Trophoblast cell (in vitro differentiated cells and primary cell): ENCODE measurements around the gene OARD1.
A peak's percentile ranks its signal among the peaks of the same experiment; 100 is the strongest.

Experiments used
- DNase-seq, 2 donors: peaks; one replicate each; pipeline ENCODE4 v3.0.0-alpha.2; 2016
- H2AFZ ChIP-seq: 2 replicates; pipeline ENCODE4 v1.6.1; 2013; ENCODE audit warnings: low read length, moderate library complexity, mild to moderate bottlenecking; ENCODE audit not compliant: insufficient read depth, poor library complexity
- H2AK5ac ChIP-seq: 2 replicates; pipeline ENCODE4 v1.6.1; 2013; ENCODE audit warnings: mild to moderate bottlenecking, low read length
- H2BK120ac ChIP-seq: 2 replicates; pipeline ENCODE4 v1.6.1; 2013; ENCODE audit warnings: low read length, mild to moderate bottlenecking, moderate library complexity; ENCODE audit not compliant: insufficient read depth, poor library complexity
- H2BK12ac ChIP-seq: 2 replicates; pipeline ENCODE4 v1.6.1; 2013; ENCODE audit warnings: mild to moderate bottlenecking, low read length, moderate library complexity
- H2BK5ac ChIP-seq: 2 replicates; pipeline ENCODE4 v1.6.1; 2013; ENCODE audit warnings: low read length, low read depth, moderate library complexity, mild to moderate bottlenecking; ENCODE audit not compliant: poor library complexity
- H3K14ac ChIP-seq: 2 replicates; pipeline ENCODE4 v1.6.1; 2013; ENCODE audit warnings: mild to moderate bottlenecking, low read length
- H3K18ac ChIP-seq: 2 replicates; pipeline ENCODE4 v1.6.1; 2013; ENCODE audit warnings: mild to moderate bottlenecking, low read length
- H3K23ac ChIP-seq: 2 replicates; pipeline ENCODE4 v1.6.1; 2013; ENCODE audit warnings: low read length
- H3K27ac ChIP-seq: 2 replicates; pipeline ENCODE4 v1.5.1; 2013; ENCODE audit warnings: low read depth, mild to moderate bottlenecking, inconsistent platforms, low read length, moderate library complexity
- H3K27me3 ChIP-seq: 2 replicates; pipeline ENCODE4 v1.6.1; 2013; ENCODE audit warnings: inconsistent platforms, mild to moderate bottlenecking, low read length, moderate library complexity; ENCODE audit not compliant: insufficient read depth
- H3K36me3 ChIP-seq, 2 experiments: 1 replicate in 1 of 2; 2 replicates in 1 of 2; pipeline ENCODE4 v1.6.1; 2013; ENCODE audit warnings: low read length in 2 of 2, mild to moderate bottlenecking in 2 of 2, moderate library complexity in 1 of 2; ENCODE audit not compliant: insufficient read depth in 2 of 2, control insufficient read depth in 1 of 2
- H3K4ac ChIP-seq: 2 replicates; pipeline ENCODE4 v1.6.1; 2013; ENCODE audit warnings: low read depth, mild to moderate bottlenecking, low read length, moderate library complexity
- H3K4me1 ChIP-seq, 2 experiments: 1 replicate in 1 of 2; 2 replicates in 1 of 2; pipeline ENCODE4 v1.6.1; 2013; ENCODE audit warnings: low read length in 2 of 2, mild to moderate bottlenecking in 2 of 2, moderate library complexity in 1 of 2; ENCODE audit not compliant: insufficient read depth in 2 of 2, control insufficient read depth in 1 of 2
- H3K4me2 ChIP-seq: 2 replicates; pipeline ENCODE4 v1.6.1; 2013; ENCODE audit warnings: inconsistent platforms, mild to moderate bottlenecking, low read length, moderate library complexity
- H3K4me3 ChIP-seq: 2 replicates; pipeline ENCODE4 v1.5.1; 2013; ENCODE audit warnings: mild to moderate bottlenecking, low read depth, low read length, inconsistent platforms
- H3K79me1 ChIP-seq: one replicate; pipeline ENCODE4 v1.6.1; 2013; ENCODE audit warnings: low read length
- H3K79me2 ChIP-seq: 2 replicates; pipeline ENCODE4 v1.6.1; 2013; ENCODE audit warnings: low read length, mild to moderate bottlenecking; ENCODE audit not compliant: control insufficient read depth, insufficient read depth, poor library complexity
- H3K9ac ChIP-seq: 2 replicates; pipeline ENCODE4 v1.6.1; 2013; ENCODE audit warnings: mild to moderate bottlenecking, low read length
- H3K9me3 ChIP-seq: 2 replicates; pipeline ENCODE4 v1.6.1; 2013; ENCODE audit warnings: low read depth, mild to moderate bottlenecking, control low read depth, inconsistent platforms, low read length; ENCODE audit not compliant: insufficient read depth
- H4K12ac ChIP-seq: 2 replicates; pipeline ENCODE4 v1.6.1; 2013; ENCODE audit warnings: low read depth, mild to moderate bottlenecking, low read length, moderate library complexity
- H4K8ac ChIP-seq: 2 replicates; pipeline ENCODE4 v1.6.1; 2013; ENCODE audit warnings: low read depth, mild to moderate bottlenecking, low read length, moderate library complexity
- H4K91ac ChIP-seq: one replicate; pipeline ENCODE4 v1.6.1; 2013; ENCODE audit warnings: low read depth, mild to moderate bottlenecking, low read length, moderate library complexity
- WGBS: extraction: QIAGEN DNeasy Blood & Tissue Kit; methylation state at CpG from one replicate; pipeline ENCODE4 v1.1.7; 2013; ENCODE audit warnings: missing lambda C conversion rate; ENCODE audit not compliant: insufficient read length, insufficient coverage; ENCODE audit errors: extremely low coverage; 5-methylcytosine and 5-hydroxymethylcytosine counted together

OARD1 gene

GRCh38 chr6:41071501-41071922 lies 644 bp downstream of the OARD1 start:
- H3K4me2 ChIP-seq, result peak overlapping the region; percentile 60

DNA sequence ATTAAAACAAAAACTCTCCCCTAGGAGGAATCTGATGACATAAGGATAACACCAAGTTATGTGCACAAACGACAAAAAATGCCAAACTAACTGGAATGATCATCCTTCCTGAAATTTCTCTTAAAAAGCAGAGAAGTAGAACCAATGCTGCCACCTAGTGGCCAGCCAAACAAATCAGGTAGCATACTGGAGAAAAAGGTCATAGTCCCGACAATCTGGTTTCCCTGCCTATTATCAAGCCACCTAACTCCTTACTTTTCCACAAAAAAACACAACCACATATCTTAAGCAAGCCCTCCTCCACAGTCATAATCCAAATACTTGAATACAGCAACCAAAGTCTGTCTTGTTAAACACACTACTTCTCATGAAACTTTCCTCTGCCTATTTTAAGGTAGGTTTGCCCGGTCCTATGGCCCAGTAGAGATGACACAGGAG lies 5.3 kb downstream of the OARD1 start:
- Histone ChIP-seq H3K79me1 (peaks cover 8% of the 10 kb centered on the region), H3K27ac (no peak overlapping the region), H3K9ac (no peak overlapping the region), H2AFZ (no peak overlapping the region), H3K36me3 (peaks cover 2 to 3% of the 10 kb centered on the region in 2 experiments), H3K79me2 (peaks cover under 1% of the 10 kb centered on the region), H2BK120ac (no peak overlapping the region), H3K4me2 (no peak overlapping the region), H4K8ac (no peak overlapping the region), H3K27me3 (no peaks in the 10 kb centered on the region), H2AK5ac (no peak overlapping the region), H3K18ac (no peak overlapping the region), H3K14ac (no peak overlapping the region), H2BK12ac (no peak overlapping the region), H4K12ac (no peak overlapping the region), H2BK5ac (no peak overlapping the region), H4K91ac (no peak overlapping the region), H3K9me3 (no peaks in the 10 kb centered on the region), H3K23ac (no peak overlapping the region), H3K4me1 (peaks cover 0 to 3% of the 10 kb centered on the region in 2 experiments), H3K4me3 (no peak overlapping the region), H3K4ac (no peak overlapping the region)
- peak; percentile 79 to 95 for DNase-seq
- WGBS, result no CpG with 5 or more reads among the region's 3 CpGs

More at GRCh38 chr6:41071501-41071922, 644 bp downstream of the OARD1 start:
- Histone ChIP-seq H3K79me2 (peaks cover 21% of the 10 kb centered on the region), H2BK120ac (no peak overlapping the region), H3K79me1 (peaks cover 19% of the 10 kb centered on the region), H4K91ac (no peak overlapping the region), H2AK5ac (no peak overlapping the region), H3K27ac (peak overlapping the region; percentile 90), H4K8ac (peak overlapping the region; percentile 98), H3K36me3 (peaks cover 2% of the 10 kb centered on the region in 2 experiments), H3K23ac (no peak overlapping the region), H2BK5ac (peak overlapping the region; percentile 94), H3K4me1 (peaks cover 2 to 4% of the 10 kb centered on the region in 2 experiments), H3K9ac (peak overlapping the region; percentile 44), H3K18ac (no peak overlapping the region), H3K4me3 (peak overlapping the region; percentile 80), H2AFZ (no peak overlapping the region), H3K4ac (no peak overlapping the region), H2BK12ac (no peak overlapping the region), H4K12ac (peak overlapping the region; percentile 93), H3K27me3 (no peaks in the 10 kb centered on the region), H3K9me3 (no peaks in the 10 kb centered on the region), H3K14ac (no peak overlapping the region)
- no CpG with 5 or more reads among the region's 16 CpGs for WGBS
- DNase-seq, result no peak

DNA sequence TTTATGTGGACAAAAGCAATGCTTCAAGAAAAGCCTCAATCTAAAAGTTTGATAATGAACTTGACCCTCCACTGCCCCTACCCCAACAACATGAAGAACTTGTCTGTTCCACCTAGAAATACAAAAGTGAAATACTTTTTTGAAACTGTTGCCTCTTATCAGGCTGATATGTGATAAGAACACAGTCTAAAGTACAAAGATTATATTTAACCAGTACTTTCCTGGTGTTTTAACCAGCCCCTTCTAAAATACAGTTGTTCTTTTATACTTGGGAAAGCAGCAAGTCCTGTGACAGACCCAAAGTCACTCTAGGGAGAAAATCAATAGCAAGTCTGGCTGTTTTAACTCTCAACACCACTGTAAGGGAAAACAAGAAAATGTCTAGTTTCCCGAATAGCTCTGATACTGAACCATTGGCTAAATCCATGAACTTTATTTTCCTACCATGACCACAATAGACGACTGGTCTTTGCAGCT lies 6.6 kb downstream of the OARD1 start:
- no peak overlapping the region for H3K9ac ChIP-seq
- H3K14ac ChIP-seq, result no peak overlapping the region

DNA sequence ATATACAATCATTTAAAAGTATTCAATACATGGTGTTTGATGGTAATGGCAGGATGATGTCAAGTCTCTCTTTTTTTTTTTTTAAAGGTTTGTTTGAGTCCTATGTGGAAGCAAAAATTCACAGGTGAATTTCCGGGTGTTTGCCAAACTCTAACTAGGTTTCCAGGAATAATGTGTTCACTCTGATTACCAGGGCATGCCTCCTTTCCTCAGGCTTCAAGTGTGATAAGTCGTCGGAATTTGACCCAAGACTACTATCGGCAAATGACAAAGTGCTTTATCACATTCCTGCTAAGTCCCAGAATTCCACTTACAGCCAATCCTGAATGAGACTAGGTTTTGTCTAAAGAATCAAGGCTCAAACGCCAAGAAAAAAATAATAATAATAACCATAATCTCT lies 7.3 kb downstream of the OARD1 start:
- H2BK120ac ChIP-seq, result no peak overlapping the region
- no peaks in the 10 kb centered on the region for H3K27me3 ChIP-seq
- no CpG with 5 or more reads among the region's 5 CpGs for WGBS
- no peak overlapping the region for H4K8ac ChIP-seq
- H2AFZ ChIP-seq, result no peak overlapping the region
- H3K4me1 ChIP-seq, result peaks cover 2 to 7% of the 10 kb centered on the region in 2 experiments
- no peak overlapping the region for H3K23ac ChIP-seq
- H3K4me2 ChIP-seq, result no peak overlapping the region
- H3K18ac ChIP-seq, result no peak overlapping the region
- H3K4me3 ChIP-seq, result no peak overlapping the region
- peak in 1 of 2 donors; percentile 41 for DNase-seq
- no peak overlapping the region for H4K91ac ChIP-seq
- H3K9me3 ChIP-seq, result no peaks in the 10 kb centered on the region
- no peak overlapping the region for H2BK5ac ChIP-seq
- peaks cover 5% of the 10 kb centered on the region for H3K79me1 ChIP-seq
- H3K36me3 ChIP-seq, result peaks cover 2 to 3% of the 10 kb centered on the region in 2 experiments
- H3K27ac ChIP-seq, result no peak overlapping the region
- no peak overlapping the region for H2AK5ac ChIP-seq
- no peak overlapping the region for H3K14ac ChIP-seq
- no peak overlapping the region for H4K12ac ChIP-seq
- H2BK12ac ChIP-seq, result no peak overlapping the region
- H3K79me2 ChIP-seq, result no peaks in the 10 kb centered on the region
- H3K4ac ChIP-seq, result no peak overlapping the region
- no peak overlapping the region for H3K9ac ChIP-seq

More for the DNA sequence above, 6.6 kb downstream of the OARD1 start:
- Histone ChIP-seq H3K4me3 (no peak overlapping the region), H4K12ac (no peak overlapping the region), H2AK5ac (no peak overlapping the region), H3K27me3 (no peaks in the 10 kb centered on the region), H3K79me2 (no peaks in the 10 kb centered on the region), H2AFZ (no peak overlapping the region), H3K9me3 (no peaks in the 10 kb centered on the region), H3K79me1 (peaks cover 5% of the 10 kb centered on the region), H3K27ac (no peak overlapping the region), H2BK5ac (no peak overlapping the region), H2BK12ac (no peak overlapping the region), H3K4me1 (peaks cover 2 to 7% of the 10 kb centered on the region in 2 experiments), H3K18ac (no peak overlapping the region), H4K8ac (no peak overlapping the region), H3K4me2 (no peak overlapping the region), H2BK120ac (no peak overlapping the region), H3K36me3 (peaks cover 2 to 3% of the 10 kb centered on the region in 2 experiments), H3K4ac (no peak overlapping the region), H3K23ac (no peak overlapping the region), H4K91ac (no peak overlapping the region)
- DNase-seq, result no peak
- no CpG with 5 or more reads among the region's 2 CpGs for WGBS
